GM21360 (cell line): ENCODE measurements around the gene KCNJ6.
A peak's percentile ranks its signal among the peaks of the same experiment; 100 is the strongest.
"Not testable (repeated sequence)": the region's sequence is repeated elsewhere in the genome, so short reads cannot be mapped to it uniquely, and the experiment has no call there.

Experiments used
- ATAC-seq: cut with Tn5 transposase; IDR thresholded peaks from one replicate; pipeline ENCODE4 v1.9.1; 2021; ENCODE audit warnings: mild to moderate bottlenecking, moderate library complexity; ENCODE audit not compliant: unreplicated experiment

Gene KCNJ6

GRCh38 chr21:37746849-37747248 is 169.4 kb downstream of the KCNJ6 start:
- no peak for ATAC-seq

GRCh38 chr21:37744551-37744950 is 171.7 kb downstream of the KCNJ6 start:
- no peak for ATAC-seq

GRCh38 chr21:37742532-37742931 is 173.7 kb downstream of the KCNJ6 start:
- ATAC-seq, result no peak

- ATAC-seq, result no peak
These were observed 174.1 kb downstream of the KCNJ6 start for GRCh38 chr21:37742115-37742514.

GRCh38 chr21:37737996-37738395 is 178.3 kb downstream of the KCNJ6 start:
- ATAC-seq, result no peak

GRCh38 chr21:37737507-37737906 is 178.8 kb downstream of the KCNJ6 start:
- ATAC-seq, result no peak

GRCh38 chr21:37734846-37735245 is 181.4 kb downstream of the KCNJ6 start:
- no peak for ATAC-seq

GRCh38 chr21:37732927-37733326 is 183.3 kb downstream of the KCNJ6 start:
- ATAC-seq, result no peak

GRCh38 chr21:37724201-37724600 is 192.1 kb downstream of the KCNJ6 start:
- no peak for ATAC-seq

- no peak for ATAC-seq
These were observed 198.7 kb downstream of the KCNJ6 start for GRCh38 chr21:37717534-37717933.

- ATAC-seq, result not testable (repeated sequence)
These were observed 203.7 kb downstream of the KCNJ6 start for GRCh38 chr21:37712569-37712934.

GRCh38 chr21:37711836-37712568 is 204.3 kb downstream of the KCNJ6 start:
- ATAC-seq, result peak; percentile 59

- no peak for ATAC-seq
These were observed 204.9 kb downstream of the KCNJ6 start for GRCh38 chr21:37711286-37711829.

GRCh38 chr21:37710546-37711285 is 205.5 kb downstream of the KCNJ6 start:
- no peak for ATAC-seq

GRCh38 chr21:37704751-37705150 is 211.5 kb downstream of the KCNJ6 start:
- ATAC-seq, result no peak

GRCh38 chr21:37702241-37702640 is 214.0 kb downstream of the KCNJ6 start:
- ATAC-seq, result no peak

- peak; percentile 88 for ATAC-seq
These were observed 215.5 kb downstream of the KCNJ6 start for GRCh38 chr21:37700641-37701202.

- no peak for ATAC-seq
These were observed 217.1 kb downstream of the KCNJ6 start for GRCh38 chr21:37699024-37699775.

- no peak for ATAC-seq
These were observed 219.3 kb downstream of the KCNJ6 start for GRCh38 chr21:37696936-37697335.

GRCh38 chr21:37695111-37695510 is 221.1 kb downstream of the KCNJ6 start:
- no peak for ATAC-seq
